HG02678 (cell line): Measurements from ENCODE around the gene FBN3.

ENCODE experiments used
- ATAC-seq: cut with Tn5 transposase; IDR thresholded peaks from one replicate; pipeline ENCODE4 v1.9.1; 2021; ENCODE audit warnings: mild to moderate bottlenecking, moderate library complexity; ENCODE audit not compliant: unreplicated experiment

FBN3 gene

GRCh38 chr19:8148410-8149260 lies 757 bp downstream of the FBN3 start:
- ATAC-seq: no peak

GRCh38 chr19:8148088-8148409 lies 1.3 kb downstream of the FBN3 start:
- ATAC-seq: no peak

GRCh38 chr19:8147582-8147978 lies 1.8 kb downstream of the FBN3 start:
- ATAC-seq: no peak

DNA sequence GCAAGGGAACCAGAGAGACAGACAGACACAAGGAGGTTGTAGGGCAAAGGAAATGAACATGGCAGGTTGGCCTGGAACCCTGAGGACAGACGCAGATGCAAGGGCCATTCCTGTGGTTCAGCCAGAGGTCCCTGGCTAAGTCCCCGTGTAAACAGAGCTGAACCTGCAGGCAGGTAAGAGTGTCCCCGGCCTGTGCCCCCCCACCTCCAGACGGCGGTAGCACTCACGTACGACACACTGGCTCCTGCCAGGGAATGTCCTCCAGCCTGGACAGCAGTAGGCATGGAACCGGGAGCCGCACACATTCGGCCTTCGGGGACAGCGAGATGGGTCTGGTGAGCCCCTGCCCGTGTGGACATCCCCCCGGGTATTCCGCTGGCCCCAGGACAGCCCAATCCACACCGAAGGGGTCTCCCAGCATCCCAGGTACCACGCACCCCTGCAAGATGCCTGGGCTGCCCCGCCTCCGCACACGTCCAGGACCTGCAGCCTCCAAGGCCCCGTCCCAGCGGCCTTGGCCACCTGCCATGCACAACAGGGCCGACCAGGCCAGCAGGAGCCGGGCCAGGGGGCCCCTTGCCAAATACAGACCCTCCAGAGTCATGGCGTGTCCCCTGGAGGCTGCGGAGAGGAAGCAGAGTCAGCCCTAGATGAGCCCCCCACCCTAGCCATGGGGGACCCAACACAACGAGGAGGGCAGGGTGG lies 2.4 kb downstream of the FBN3 start:
- ATAC-seq: no peak

DNA sequence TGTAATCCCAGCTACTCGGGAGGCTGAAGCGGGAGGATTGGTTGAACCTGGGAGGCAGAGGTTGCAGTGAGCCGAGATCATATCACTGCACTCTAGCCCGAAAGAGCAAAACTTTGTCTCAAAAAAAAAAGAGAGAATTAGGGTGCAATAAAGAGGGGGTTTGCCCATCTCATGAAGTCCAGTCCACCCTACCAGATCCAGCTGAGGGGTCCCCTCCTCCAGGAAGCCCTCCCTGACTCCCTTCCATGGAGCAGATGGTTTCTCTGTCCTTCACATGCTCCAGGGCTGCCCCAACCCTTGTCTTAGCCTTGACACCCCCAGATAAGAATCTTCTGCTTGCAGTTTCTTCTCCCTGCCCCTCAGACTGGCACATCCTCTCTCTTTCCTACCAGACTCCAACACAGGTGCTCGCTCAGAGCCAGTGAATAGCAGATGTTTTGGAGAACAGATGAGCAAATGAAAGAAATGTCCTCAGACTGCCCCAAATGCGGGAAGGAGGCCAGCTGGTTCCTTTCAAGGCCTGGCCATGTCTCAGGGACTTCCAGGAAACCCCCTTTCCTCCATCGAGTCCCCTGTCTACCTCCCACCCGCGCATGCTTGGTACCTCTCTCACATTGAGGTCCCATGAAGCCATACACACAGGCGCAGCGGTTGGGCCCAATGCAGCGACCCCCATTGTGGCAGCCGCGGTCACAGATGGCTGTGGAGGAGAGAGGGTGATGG lies 5.0 kb downstream of the FBN3 start:
- no peak for ATAC-seq

DNA sequence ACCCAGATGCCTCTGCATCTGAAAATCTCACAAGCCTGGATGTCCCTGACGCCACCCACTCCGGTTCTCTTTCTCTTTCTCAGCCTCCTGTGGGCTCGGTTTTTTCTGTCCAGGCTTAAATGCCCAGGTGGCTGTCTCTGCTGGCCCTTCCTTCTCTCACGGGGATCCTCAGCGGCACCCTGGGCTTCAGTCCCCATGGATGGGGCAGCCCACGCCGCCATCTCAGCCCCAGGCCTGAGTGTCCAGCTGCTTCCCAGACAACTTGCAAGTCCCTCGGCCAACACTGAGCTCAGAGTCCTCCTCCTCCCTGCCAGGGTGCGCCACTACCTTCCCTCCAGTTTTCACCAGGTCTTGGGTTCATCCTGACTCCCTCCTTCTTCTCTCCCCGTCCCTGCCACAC lies 6.4 kb downstream of the FBN3 start:
- no peak for ATAC-seq

GRCh38 chr19:8142513-8142900 lies 6.9 kb downstream of the FBN3 start:
- ATAC-seq: no peak

DNA sequence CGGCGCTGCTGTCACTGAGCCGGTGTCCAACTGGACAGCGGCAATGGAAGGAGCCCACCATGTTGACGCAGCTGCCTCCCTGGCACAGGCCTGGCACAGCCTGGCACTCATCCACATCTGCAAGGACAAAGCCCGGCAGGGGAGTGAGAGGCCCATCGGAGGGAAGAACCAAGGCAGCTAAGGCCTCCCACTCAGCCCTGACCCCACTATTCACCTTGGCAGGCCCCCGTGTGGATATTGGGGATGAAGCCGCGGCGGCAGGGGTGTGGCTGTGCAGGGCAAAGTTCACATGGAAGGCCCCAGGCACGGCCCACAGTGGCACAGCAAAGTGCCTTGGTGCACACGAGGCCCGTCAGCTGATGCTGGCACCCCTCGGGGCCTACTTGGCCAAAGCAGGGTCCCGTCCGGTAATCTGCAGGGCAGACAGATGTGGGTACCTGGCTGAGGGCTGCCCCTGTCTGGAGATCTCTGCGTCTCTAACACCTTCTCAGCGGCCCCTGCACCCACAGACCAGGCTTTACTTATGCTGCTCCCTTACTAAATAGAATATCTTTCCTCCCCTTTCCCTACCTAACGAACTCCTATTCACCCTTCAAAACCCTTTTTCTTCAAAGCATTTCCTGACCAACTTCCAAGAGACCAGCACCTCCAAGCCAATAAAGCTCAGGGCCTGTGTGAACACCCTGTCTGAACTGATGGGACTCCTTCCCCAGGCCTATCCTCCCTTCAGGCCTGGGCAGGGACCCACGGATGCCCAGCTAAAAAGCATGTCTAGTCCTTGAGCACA lies 7.5 kb downstream of the FBN3 start:
- ATAC-seq: no peak

DNA sequence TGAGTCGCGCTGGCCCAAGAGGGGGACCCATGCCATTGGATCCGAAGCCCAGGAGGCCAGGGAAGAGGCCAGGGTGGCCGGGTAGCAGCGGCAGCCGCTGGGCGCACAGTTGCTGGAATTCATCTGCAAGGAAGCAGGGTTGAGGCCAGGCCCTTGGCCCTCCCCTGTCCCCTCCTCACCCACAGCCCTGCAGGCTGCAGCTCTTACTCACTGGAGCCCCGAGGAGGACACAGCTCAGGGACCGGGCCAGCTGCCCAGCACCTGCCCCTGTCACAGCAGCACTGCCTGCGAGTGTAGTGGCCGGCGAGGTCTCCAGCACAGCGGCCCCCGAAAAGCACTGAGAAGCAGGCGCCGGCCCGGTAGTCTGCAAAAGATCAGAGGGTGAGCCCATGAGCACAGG lies 11.2 kb downstream of the FBN3 start:
- ATAC-seq: no peak

- ATAC-seq: no peak
Observed at GRCh38 chr19:8137425-8137824, 12.0 kb downstream of the FBN3 start.

DNA sequence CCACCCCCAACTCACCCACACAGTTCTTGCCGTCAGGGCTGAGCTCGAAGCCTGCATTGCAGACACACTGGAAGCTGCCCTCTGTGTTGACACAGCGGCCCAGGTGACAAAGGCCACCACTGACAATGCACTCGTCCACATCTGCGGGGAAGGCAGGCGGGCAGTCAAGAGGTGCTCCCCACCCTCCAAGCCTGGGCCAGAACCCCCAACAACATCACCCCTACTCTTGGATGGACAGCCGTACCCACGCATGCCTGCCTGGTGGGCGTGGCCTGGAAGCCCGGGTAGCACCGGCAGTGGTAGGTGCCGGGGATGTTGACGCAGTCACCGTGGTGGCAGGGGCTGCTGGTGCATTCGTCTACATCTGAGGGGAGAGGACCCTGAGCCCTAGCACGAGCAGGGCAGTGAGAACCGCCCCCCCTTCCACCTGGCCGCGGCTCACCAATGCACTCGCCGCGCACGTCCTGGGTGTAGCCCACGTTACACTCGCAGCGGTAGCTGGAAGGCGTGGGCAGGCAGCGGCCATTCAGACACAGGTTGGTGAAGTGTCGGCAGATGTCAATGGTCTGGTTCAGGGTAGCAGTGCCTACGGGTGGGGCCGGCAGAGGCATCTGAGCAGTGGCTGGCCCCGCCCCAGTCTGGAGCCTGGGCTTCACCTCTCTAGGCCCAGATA lies 13.3 kb downstream of the FBN3 start:
- ATAC-seq: no peak

- no peak for ATAC-seq
Observed at GRCh38 chr19:8132858-8133458, 16.4 kb downstream of the FBN3 start.

DNA sequence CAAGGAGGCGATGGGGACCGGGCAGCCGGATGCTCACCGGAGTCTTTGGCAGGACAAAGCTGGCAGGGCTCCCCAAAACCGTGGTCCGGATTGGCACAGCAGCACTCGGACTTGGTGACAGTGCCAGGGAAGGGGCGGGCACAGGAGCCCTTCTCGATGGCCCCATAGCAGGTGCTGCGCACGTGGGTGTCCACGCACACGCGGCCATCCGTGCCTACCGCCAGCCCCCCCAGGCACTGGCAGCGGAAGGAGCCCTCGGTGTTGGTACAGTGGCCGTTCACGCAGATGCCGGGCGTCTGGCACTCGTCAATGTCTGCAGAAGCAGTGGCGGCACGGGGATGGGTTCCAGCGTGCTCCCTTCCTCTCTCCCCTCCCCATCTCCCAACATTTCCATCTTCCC lies 17.9 kb downstream of the FBN3 start:
- no peak for ATAC-seq

- no peak for ATAC-seq
Observed at GRCh38 chr19:8129061-8129618, 20.3 kb downstream of the FBN3 start.

DNA sequence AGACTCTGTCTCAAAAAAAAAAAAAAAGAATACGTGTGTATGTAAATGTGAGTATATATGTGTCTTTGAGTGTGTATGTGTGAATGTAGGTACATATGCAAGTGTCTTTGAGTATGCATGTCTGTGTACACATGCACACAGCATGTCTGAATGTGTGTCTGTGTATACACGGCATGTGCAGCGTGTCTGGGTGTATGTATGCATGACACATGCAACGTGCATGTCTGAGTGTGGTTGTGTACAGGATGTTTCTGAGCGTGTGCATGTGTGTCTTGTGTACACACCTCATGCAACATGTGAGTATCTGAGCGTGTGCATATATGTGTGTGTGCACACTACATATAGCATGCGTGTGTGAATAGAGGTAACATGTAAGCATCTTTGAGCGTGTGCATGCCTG lies 20.8 kb downstream of the FBN3 start:
- no peak for ATAC-seq

- no peak for ATAC-seq
Observed at GRCh38 chr19:8127311-8127710, 22.1 kb downstream of the FBN3 start.

DNA sequence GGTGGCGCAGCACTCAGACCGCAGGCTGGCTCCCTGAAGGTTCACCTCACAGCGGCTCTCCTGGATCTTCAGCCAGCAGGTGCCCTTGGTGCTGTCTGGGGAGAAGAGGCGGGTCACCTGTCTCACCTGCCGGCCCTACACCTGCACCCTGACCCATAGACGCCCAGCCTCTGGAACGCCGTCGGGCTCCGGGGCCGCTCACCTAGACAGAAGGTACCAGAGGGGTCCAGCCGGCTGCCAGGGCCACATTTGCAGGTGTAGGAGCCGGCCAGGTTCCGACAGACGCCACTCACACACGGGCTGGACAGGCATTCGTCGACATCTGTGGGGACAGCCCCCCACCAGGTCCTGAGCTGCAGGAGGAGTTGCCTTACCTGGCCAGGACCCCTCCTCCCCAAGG lies 22.9 kb downstream of the FBN3 start:
- ATAC-seq: no peak

DNA sequence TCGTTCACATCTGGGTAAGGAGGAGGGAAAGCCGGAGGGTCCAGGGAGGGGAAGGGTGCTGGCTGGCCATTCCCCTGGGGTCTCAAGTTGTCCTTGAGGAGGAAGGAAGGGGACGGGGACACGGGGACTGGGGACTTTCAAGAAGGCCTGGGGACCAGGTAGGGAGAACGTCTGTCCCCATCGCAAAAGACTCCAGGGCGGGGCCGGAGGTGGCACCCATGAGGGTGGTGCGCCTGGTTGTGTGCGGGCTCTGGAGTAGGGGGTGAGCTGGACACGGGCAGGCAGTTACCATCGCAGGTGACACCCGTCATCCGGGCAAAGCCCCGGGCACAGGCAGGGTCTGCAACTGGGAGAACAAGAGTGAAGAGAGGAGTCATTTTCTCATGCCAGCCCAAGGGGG lies 23.4 kb downstream of the FBN3 start:
- ATAC-seq: no peak

- ATAC-seq: no peak
Observed at GRCh38 chr19:8123683-8124082, 25.7 kb downstream of the FBN3 start.
